Subcutaneous adipose tissue (tissue), 4 donors: Measurements from ENCODE around the gene CDH1. TPM values are rescaled to one million over a fixed set of nuclear protein-coding genes. Genes with fewer than 3 reads are reported as not detected.

ENCODE experiments used
- total RNA-seq, 4 donors: library from RNA; depleted of rRNA; stranded (reverse); fragments of >200 nt; gene quantifications; one replicate each; pipeline ENCODE4 v1.1.0, GENCODE V29; 2016
- TF ChIP-seq, protein P1 (sequence below): fragments of 450-650 bp; IDR thresholded peaks from one replicate; pipeline ENCODE4 v1.5.1; 2016; ENCODE audit warnings: low read depth, mild to moderate bottlenecking, control low read depth, antibody characterized with exemption, moderate library complexity

Gene CDH1
- total RNA-seq, 4 donors from 2014 or later: 0.17 to 0.98 TPM; not detected in 2

DNA sequence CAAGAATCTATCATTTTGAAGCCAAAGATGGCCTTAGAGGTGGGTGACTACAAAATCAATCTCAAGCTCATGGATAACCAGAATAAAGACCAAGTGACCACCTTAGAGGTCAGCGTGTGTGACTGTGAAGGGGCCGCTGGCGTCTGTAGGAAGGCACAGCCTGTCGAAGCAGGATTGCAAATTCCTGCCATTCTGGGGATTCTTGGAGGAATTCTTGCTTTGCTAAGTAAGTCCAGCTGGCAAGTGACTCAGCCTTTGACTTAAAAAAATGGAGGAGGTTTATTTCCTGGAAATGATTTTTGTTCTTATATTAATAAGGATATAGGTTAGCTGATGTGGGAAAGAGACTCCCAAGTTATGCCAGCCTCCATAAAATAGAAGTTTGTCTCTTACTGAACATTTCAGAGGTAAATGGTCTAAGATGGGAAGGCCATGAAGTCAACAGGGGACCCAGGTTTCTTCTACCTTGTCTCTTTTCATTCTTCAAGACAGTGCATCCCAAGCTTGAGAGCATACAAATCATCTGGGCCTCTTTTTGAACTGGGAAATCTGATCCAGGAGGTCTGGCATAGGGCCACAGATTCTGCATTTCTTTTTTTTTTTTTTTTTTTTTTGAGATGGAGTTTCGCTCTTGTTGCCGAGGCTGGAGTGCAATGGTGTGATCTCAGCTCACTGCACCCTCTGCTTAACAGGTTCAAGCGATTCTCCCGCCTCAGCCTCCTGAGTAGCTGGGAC is 86.5 kb downstream of the CDH1 start:
- TF ChIP-seq, protein P1, sequence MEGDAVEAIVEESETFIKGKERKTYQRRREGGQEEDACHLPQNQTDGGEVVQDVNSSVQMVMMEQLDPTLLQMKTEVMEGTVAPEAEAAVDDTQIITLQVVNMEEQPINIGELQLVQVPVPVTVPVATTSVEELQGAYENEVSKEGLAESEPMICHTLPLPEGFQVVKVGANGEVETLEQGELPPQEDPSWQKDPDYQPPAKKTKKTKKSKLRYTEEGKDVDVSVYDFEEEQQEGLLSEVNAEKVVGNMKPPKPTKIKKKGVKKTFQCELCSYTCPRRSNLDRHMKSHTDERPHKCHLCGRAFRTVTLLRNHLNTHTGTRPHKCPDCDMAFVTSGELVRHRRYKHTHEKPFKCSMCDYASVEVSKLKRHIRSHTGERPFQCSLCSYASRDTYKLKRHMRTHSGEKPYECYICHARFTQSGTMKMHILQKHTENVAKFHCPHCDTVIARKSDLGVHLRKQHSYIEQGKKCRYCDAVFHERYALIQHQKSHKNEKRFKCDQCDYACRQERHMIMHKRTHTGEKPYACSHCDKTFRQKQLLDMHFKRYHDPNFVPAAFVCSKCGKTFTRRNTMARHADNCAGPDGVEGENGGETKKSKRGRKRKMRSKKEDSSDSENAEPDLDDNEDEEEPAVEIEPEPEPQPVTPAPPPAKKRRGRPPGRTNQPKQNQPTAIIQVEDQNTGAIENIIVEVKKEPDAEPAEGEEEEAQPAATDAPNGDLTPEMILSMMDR: no peak

DNA sequence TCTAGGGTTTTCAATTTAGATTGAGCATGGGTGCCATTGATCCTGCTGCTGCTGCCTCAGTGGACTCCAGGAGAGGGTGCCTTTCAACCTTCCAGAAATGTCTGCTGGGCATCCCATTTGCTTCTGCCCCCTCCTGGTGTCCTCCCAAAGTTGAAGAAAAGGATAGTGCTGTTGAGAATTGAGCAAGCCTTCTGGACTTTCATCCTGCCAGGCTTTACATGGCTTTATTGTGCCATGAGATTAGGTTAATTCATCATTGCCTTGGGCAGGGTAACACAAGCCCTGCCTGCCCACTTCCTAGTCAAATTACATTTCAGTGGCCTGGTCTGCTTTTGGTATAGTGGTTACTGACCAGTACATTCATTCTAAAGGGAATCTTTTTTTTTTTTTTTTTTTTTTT is 88.3 kb downstream of the CDH1 start:
- TF ChIP-seq, protein P1: no peak

DNA sequence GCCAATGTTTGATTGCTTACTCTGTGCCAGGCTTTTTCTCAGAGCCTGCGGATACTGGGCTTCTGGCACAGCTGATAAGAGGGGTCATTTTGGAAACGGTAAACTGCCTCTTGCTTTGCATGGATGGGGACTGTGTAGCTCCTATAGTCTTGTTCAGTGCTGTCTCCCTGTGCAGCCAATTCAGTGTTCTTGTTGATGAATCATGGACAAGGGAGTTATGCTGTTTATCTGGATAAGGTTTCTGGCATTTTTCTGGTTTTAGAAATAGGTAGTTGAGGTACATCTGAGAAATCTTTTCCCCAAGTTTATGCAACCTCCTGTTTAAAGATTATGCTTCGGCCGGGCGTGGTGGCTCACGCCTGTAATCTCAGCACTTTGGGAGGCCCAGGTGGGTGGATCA is 89.6 kb downstream of the CDH1 start:
- TF ChIP-seq, protein P1: no peak

DNA sequence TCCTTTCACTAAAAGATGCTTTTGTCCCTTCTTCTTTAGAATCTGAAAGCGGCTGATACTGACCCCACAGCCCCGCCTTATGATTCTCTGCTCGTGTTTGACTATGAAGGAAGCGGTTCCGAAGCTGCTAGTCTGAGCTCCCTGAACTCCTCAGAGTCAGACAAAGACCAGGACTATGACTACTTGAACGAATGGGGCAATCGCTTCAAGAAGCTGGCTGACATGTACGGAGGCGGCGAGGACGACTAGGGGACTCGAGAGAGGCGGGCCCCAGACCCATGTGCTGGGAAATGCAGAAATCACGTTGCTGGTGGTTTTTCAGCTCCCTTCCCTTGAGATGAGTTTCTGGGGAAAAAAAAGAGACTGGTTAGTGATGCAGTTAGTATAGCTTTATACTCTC is 96.2 kb downstream of the CDH1 start:
- TF ChIP-seq, protein P1: no peak

- TF ChIP-seq, protein P1: no peak
These were observed 97.5 kb downstream of the CDH1 start for GRCh38 chr16:68834550-68834949.

GRCh38 chr16:68835970-68836369 is 98.9 kb downstream of the CDH1 start:
- TF ChIP-seq, protein P1: no peak

GRCh38 chr16:68839831-68840230 is 102.7 kb downstream of the CDH1 start:
- TF ChIP-seq, protein P1: no peak
